HepG2 (cell line): ENCODE measurements around the gene SLC5A10. TPM values are rescaled to one million over a fixed set of nuclear protein-coding genes. Genes with fewer than 3 reads are reported as not detected.

ENCODE experiments used
- EEA1 ChIP-seq: sonication (generic); formaldehyde crosslinking; IDR thresholded peaks from 2 replicates; pipeline ENCODE4 v1.5.1; 2020; ENCODE audit warnings: mild to moderate bottlenecking, missing genetic modification reagents, borderline replicate concordance
- GABPB1 ChIP-seq: IDR thresholded peaks from 2 replicates; pipeline ENCODE4 v1.6.1; 2016; ENCODE audit warnings: mild to moderate bottlenecking, missing genetic modification reagents, moderate library complexity, missing compliant biosample characterization
- GATAD2A ChIP-seq: IDR thresholded peaks from 2 replicates; pipeline ENCODE4 v1.6.1; 2016
- MXI1 ChIP-seq: IDR thresholded peaks from 3 replicates; pipeline ENCODE4 v1.6.1; 2012; ENCODE audit warnings: low read depth, low read length, inconsistent platforms, borderline replicate concordance
- ONECUT2 ChIP-seq: sonication (generic); formaldehyde crosslinking; IDR thresholded peaks from 2 replicates; pipeline ENCODE4 v1.4.0; 2020; ENCODE audit warnings: missing genetic modification reagents
- POLR2G ChIP-seq: fragments of 200-400 bp; formaldehyde crosslinking; IDR thresholded peaks from 2 replicates; pipeline ENCODE4 v1.6.1; 2018; ENCODE audit warnings: mild to moderate bottlenecking, low read depth, low read length, moderate library complexity
- RBAK ChIP-seq: sonication (generic); formaldehyde crosslinking; IDR thresholded peaks from 2 replicates; pipeline ENCODE4 v1.5.1; 2020; ENCODE audit warnings: mild to moderate bottlenecking, missing genetic modification reagents
- REPIN1 ChIP-seq: sonication (generic); formaldehyde crosslinking; IDR thresholded peaks from 2 replicates; pipeline ENCODE4 v1.8.0; 2022; ENCODE audit warnings: missing genetic modification reagents, low read depth, mild to moderate bottlenecking, borderline replicate concordance
- RFXAP ChIP-seq: sonication (generic); formaldehyde crosslinking; IDR thresholded peaks from 2 replicates; pipeline ENCODE4 v1.4.0; 2020; ENCODE audit warnings: missing genetic modification reagents, borderline replicate concordance
- SAP130 ChIP-seq: IDR thresholded peaks from 2 replicates; pipeline ENCODE4 v1.6.1; 2016; ENCODE audit warnings: low read depth
- SCMH1 ChIP-seq: sonication (generic); formaldehyde crosslinking; IDR thresholded peaks from 2 replicates; pipeline ENCODE4 v1.9.0; 2021; ENCODE audit warnings: missing genetic modification reagents, mild to moderate bottlenecking, borderline replicate concordance
- SIN3A ChIP-seq: IDR thresholded peaks from 2 replicates; pipeline ENCODE4 v1.6.1; 2011; ENCODE audit warnings: low read depth, mild to moderate bottlenecking, control low read depth, low read length, borderline replicate concordance
- TBP ChIP-seq: sonication (generic); formaldehyde crosslinking; IDR thresholded peaks from 2 replicates; pipeline ENCODE4 v1.5.0; 2020; ENCODE audit warnings: missing genetic modification reagents
- TBX2 ChIP-seq: sonication (generic); formaldehyde crosslinking; IDR thresholded peaks from 2 replicates; pipeline ENCODE4 v1.5.0; 2020; ENCODE audit warnings: missing genetic modification reagents, mild to moderate bottlenecking, borderline replicate concordance
- ZFX ChIP-seq: sonication (generic); formaldehyde crosslinking; IDR thresholded peaks from 2 replicates; pipeline ENCODE4 v1.4.0; 2020; ENCODE audit warnings: mild to moderate bottlenecking, low read depth, missing genetic modification reagents, moderate library complexity
- ZNF563 ChIP-seq: sonication (generic); formaldehyde crosslinking; IDR thresholded peaks from 2 replicates; pipeline ENCODE4 v1.8.0; 2022; ENCODE audit warnings: mild to moderate bottlenecking, moderate library complexity, missing genetic modification reagents
- ZNF83 ChIP-seq: sonication (generic); formaldehyde crosslinking; IDR thresholded peaks from 2 replicates; pipeline ENCODE4 v1.4.0; 2020; ENCODE audit warnings: missing genetic modification reagents, mild to moderate bottlenecking, borderline replicate concordance
- ZSCAN9 ChIP-seq: IDR thresholded peaks from 2 replicates; pipeline ENCODE4 v1.6.1; 2016; ENCODE audit warnings: borderline replicate concordance
- polyA plus RNA-seq, 8 experiments: library from polyadenylated mRNA; depleted of rRNA in 3 of 8; stranded (reverse) in 7 of 8; unstranded in 1 of 8; fragments of >200 nt; fragmentation: Illumina TruSeq in 4 of 8; extraction: Trizol in 4 of 8; gene quantifications; 2 replicates each; pipeline versions ENCODE4 v1.2.1 to v1.2.3, GENCODE V29; 2011 to 2016; ENCODE audit warnings: low read depth in 4 of 8, missing spikeins in 1 of 8, mixed read lengths in 1 of 8; ENCODE audit not compliant: insufficient read depth in 1 of 8
- total RNA-seq, 5 experiments: library from RNA; depleted of rRNA; stranded (reverse); fragments of >200 nt; fragmentation: Illumina TruSeq; extraction: Trizol; gene quantifications; 2 replicates each; pipeline ENCODE4 v1.2.3, GENCODE V29; 2016; ENCODE audit warnings: low read depth in 1 of 5
- TF ChIP-seq, protein P1 (sequence below): sonication (generic); formaldehyde crosslinking; IDR thresholded peaks from 2 replicates; pipeline ENCODE4 v1.4.0; 2020; ENCODE audit warnings: mild to moderate bottlenecking, missing genetic modification reagents
- TF ChIP-seq, protein P2 (sequence below): sonication (generic); formaldehyde crosslinking; conservative IDR thresholded peaks from 2 replicates; pipeline ENCODE4 v1.8.0; 2022; ENCODE audit warnings: mild to moderate bottlenecking, moderate library complexity, missing genetic modification reagents
- TF ChIP-seq, protein P3 (sequence below): sonication (generic); formaldehyde crosslinking; IDR thresholded peaks from 2 replicates; pipeline ENCODE4 v1.5.0; 2020; ENCODE audit warnings: missing genetic modification reagents
- TF ChIP-seq, protein P4 (sequence below): sonication (generic); formaldehyde crosslinking; IDR thresholded peaks from 2 replicates; pipeline ENCODE4 v1.8.1; 2023; ENCODE audit warnings: mild to moderate bottlenecking, missing genetic modification reagents, borderline replicate concordance
- TF ChIP-seq, protein P5 (sequence below): IDR thresholded peaks from 2 replicates; pipeline ENCODE4 v1.6.1; 2016; ENCODE audit warnings: control low read depth

The SLC5A10 gene
- total and polyA plus RNA-seq, 2 of the 13 experiments (the other 11 are each of a cell fraction or from before 2014, with no cell fraction given), result 0.05 TPM; not detected in 1

DNA sequence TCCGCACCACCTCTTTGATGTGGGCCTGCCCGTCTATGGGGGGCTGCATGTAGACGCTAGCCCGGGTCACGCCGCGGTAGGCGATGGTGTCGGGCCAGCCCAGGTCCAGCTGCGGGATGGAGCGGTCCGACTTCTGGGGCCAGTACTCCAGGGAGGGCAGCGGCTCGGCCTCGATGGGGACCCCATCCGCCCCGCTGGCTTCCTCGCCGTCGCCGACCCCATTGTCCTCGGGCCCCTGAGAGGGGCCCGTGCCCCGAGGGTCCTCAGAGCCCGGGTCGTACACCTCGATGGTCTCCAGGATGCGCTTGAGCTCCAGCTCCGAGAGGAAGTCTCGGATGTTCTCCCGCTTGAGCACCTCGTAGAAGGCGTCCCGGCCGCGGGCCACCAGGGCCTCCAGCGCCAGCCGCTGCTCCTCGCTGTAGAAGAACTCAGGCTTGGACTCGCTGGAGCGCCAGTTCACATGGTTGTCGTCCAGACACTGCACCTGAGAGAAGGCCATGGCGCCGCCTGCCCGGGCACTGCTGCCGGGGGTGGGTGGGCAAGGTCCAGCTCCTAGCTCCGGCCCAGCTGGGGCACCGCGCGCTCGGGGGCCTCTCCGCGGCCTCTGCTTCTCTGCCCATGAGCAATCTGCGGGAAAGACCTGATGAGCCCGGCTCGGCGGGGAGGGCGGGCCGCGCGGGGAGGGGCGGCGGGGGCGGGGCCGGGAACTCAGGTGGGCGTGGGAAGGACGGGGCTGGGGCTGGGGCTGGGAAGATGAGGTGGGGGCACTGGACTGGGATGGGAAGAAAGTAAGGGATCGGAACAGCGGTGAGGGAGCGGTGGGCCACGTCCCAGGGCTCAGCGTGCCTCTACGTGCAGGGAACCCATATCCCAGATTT, 51.8 kb downstream of the SLC5A10 start (continued):
- TF ChIP-seq EEA1 (CRISPR knock-in tag), result no peak
- TF ChIP-seq TBP (CRISPR knock-in tag), result no peak
- TF ChIP-seq GABPB1 (CRISPR knock-in tag), result peak; percentile 46; the same call in 1 of the 2 replicates
- peak; percentile 48; the same call in 1 of the 2 replicates for TF ChIP-seq POLR2G
- peak; percentile 63 for TF ChIP-seq SAP130 (CRISPR knock-in tag)
- no peak for TF ChIP-seq SIN3A
- TF ChIP-seq RBAK (CRISPR knock-in tag), result no peak
- peak; percentile 62 for TF ChIP-seq RFXAP (CRISPR knock-in tag)
- TF ChIP-seq, protein P1, sequence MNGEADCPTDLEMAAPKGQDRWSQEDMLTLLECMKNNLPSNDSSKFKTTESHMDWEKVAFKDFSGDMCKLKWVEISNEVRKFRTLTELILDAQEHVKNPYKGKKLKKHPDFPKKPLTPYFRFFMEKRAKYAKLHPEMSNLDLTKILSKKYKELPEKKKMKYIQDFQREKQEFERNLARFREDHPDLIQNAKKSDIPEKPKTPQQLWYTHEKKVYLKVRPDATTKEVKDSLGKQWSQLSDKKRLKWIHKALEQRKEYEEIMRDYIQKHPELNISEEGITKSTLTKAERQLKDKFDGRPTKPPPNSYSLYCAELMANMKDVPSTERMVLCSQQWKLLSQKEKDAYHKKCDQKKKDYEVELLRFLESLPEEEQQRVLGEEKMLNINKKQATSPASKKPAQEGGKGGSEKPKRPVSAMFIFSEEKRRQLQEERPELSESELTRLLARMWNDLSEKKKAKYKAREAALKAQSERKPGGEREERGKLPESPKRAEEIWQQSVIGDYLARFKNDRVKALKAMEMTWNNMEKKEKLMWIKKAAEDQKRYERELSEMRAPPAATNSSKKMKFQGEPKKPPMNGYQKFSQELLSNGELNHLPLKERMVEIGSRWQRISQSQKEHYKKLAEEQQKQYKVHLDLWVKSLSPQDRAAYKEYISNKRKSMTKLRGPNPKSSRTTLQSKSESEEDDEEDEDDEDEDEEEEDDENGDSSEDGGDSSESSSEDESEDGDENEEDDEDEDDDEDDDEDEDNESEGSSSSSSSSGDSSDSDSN (CRISPR knock-in tag), result peak; percentile 87; the same call in 1 of the 2 replicates
- peak; percentile 35; the same call in 1 of the 2 replicates for TF ChIP-seq TBX2 (CRISPR knock-in tag)
- 0 out of 2 replicates have a peak, but pooled peaks have one; percentile 12 for TF ChIP-seq ZNF563 (CRISPR knock-in tag)
- TF ChIP-seq ZSCAN9, result peak; percentile 39; the same call in 1 of the 2 replicates
- TF ChIP-seq, protein P2, sequence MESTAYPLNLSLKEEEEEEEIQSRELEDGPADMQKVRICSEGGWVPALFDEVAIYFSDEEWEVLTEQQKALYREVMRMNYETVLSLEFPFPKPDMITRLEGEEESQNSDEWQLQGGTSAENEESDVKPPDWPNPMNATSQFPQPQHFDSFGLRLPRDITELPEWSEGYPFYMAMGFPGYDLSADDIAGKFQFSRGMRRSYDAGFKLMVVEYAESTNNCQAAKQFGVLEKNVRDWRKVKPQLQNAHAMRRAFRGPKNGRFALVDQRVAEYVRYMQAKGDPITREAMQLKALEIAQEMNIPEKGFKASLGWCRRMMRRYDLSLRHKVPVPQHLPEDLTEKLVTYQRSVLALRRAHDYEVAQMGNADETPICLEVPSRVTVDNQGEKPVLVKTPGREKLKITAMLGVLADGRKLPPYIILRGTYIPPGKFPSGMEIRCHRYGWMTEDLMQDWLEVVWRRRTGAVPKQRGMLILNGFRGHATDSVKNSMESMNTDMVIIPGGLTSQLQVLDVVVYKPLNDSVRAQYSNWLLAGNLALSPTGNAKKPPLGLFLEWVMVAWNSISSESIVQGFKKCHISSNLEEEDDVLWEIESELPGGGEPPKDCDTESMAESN (CRISPR knock-in tag), result peak; percentile 58; the same call in 1 of the 2 replicates
- TF ChIP-seq, protein P3, sequence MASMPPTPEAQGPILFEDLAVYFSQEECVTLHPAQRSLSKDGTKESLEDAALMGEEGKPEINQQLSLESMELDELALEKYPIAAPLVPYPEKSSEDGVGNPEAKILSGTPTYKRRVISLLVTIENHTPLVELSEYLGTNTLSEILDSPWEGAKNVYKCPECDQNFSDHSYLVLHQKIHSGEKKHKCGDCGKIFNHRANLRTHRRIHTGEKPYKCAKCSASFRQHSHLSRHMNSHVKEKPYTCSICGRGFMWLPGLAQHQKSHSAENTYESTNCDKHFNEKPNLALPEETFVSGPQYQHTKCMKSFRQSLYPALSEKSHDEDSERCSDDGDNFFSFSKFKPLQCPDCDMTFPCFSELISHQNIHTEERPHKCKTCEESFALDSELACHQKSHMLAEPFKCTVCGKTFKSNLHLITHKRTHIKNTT, result no peak
- no peak for TF ChIP-seq ZNF83
- peak; percentile 81 for TF ChIP-seq ZFX (CRISPR knock-in tag)
- peak; percentile 67; the same call in 1 of the 3 replicates for TF ChIP-seq MXI1
- TF ChIP-seq GATAD2A, result no peak; the same call in 1 of the 2 replicates
- TF ChIP-seq ONECUT2, result no peak
- TF ChIP-seq, protein P4, sequence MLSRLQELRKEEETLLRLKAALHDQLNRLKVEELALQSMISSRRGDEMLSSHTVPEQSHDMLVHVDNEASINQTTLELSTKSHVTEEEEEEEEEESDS (CRISPR knock-in tag), result no peak
- TF ChIP-seq, protein P5, sequence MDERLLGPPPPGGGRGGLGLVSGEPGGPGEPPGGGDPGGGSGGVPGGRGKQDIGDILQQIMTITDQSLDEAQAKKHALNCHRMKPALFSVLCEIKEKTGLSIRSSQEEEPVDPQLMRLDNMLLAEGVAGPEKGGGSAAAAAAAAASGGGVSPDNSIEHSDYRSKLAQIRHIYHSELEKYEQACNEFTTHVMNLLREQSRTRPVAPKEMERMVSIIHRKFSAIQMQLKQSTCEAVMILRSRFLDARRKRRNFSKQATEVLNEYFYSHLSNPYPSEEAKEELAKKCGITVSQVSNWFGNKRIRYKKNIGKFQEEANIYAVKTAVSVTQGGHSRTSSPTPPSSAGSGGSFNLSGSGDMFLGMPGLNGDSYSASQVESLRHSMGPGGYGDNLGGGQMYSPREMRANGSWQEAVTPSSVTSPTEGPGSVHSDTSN (CRISPR knock-in tag), result no peak
- no peak for TF ChIP-seq REPIN1 (CRISPR knock-in tag)
- TF ChIP-seq SCMH1, result no peak
